Measurements from ENCODE around the gene WFIKKN1.

The WFIKKN1 gene

DNA sequence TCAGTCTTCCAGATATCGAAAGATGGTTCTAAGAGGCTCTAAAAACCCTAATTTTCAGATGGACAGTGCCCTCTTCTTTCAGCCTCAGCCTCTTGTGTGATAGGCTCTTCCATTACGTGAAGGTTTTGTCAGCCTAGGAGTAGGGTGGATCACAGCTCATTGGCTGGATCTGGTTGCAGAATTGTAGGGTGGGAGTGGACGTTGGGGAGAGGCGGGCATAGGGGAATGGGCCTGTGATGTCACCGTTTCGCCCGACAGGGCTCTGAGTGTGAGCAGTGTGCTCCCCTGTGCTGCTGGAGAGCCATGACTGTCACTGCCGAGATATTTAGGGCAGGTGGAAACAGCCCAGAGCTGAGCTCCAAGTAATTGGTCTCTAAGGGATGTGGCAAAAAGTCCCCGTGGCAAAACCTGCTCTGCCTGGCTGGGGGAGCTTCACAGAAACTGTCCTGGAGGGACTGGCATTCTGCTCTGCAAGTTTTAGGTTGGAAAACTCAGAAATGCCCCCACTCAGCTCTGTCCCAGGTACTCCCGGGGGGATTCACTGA lies 6.2 kb upstream of the WFIKKN1 start:
- TF ChIP-seq, protein P1, sequence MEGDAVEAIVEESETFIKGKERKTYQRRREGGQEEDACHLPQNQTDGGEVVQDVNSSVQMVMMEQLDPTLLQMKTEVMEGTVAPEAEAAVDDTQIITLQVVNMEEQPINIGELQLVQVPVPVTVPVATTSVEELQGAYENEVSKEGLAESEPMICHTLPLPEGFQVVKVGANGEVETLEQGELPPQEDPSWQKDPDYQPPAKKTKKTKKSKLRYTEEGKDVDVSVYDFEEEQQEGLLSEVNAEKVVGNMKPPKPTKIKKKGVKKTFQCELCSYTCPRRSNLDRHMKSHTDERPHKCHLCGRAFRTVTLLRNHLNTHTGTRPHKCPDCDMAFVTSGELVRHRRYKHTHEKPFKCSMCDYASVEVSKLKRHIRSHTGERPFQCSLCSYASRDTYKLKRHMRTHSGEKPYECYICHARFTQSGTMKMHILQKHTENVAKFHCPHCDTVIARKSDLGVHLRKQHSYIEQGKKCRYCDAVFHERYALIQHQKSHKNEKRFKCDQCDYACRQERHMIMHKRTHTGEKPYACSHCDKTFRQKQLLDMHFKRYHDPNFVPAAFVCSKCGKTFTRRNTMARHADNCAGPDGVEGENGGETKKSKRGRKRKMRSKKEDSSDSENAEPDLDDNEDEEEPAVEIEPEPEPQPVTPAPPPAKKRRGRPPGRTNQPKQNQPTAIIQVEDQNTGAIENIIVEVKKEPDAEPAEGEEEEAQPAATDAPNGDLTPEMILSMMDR (IDR thresholded peaks at IDR 0.05; ENCODE audit: low read depth, low read length): no peak
- no peak for DNase-seq (ENCODE audit: low read depth in 2 of 2)
- H3K4me3 ChIP-seq (replicated peaks in 1 of 2; ENCODE audit: low read depth in 2 of 2, low read length in 2 of 2): no peak overlapping the region

DNA sequence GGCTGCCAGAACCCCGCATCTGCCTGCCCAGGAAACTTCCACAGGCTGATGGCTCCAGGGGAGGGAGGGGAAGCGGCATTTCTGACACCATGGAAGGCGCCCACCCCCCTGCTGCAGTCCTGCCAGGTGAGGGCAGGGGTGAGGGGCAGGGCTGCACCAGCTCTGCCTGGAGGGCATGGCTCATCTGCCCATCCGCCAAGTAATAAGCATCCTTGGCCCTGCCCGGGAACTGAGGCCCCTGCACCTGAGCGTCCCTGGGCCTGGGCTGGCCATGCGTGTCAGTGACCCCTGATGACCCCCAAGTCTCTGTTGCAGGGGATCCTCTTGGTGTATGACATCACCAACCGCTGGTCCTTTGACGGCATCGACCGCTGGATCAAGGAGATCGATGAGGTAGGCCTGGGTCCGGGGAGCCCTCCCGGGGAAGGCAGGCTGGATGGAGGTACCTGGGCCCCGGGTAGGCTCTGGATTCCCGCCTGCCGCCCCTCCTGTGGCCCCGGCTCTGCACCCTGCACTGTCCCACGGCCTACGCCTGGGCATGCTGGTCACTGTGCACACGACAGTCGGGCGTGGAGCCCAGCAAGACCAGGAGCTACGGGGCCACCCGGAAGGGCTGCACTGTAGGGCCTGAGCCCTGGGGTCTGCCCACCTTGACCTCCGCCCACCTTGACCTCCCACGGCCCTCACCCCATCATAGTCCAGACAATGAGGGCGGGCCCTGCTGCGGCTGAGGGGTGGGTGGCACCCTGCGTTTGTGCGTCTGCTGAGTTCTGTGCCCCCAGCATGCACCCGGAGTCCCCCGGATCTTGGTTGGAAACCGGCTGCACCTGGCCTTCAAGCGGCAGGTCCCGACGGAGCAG lies 5.4 kb upstream of the WFIKKN1 start:
- H3K4me3 ChIP-seq (replicated peaks in 1 of 2; ENCODE audit: low read depth in 2 of 2, low read length in 2 of 2): no peak overlapping the region
- no peak for DNase-seq (ENCODE audit: low read depth in 2 of 2)
- TF ChIP-seq, protein P1 (IDR thresholded peaks at IDR 0.05; ENCODE audit: low read depth, low read length): no peak

DNA sequence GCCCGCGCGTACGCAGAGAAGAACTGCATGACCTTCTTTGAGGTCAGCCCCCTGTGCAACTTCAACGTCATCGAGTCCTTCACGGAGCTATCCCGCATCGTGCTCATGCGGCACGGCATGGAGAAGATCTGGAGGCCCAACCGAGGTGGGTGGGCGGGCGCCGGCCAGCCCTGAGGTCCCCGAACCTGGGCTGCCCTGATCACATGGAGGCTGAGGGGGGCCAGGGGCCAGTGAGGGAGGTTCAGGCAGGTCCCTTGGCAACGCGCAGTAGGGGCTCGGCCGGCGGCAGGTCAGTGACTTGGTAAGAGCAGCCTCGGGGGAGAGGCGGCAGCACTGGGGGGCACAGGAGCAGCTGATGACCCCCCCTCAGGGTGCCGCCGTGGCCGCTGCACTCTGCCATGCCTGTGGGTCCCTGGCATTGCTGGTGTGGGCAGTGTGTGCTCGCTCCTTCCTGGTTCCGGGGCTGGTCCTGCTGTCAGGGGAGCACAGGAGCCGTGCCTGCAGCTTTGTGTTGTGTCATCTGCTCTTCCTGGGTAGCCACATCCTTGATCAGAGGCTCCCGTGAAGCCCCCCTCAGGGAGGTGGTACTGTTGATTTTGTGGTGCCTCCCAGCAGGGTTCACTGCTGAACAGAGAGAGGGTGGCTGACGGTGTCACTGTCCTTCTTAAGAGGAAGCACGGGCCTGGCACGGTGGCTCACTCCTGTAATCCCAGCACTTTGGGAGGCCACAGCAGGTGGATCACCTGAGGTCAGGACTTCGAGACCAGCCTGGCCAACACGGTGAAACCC lies 4.6 kb upstream of the WFIKKN1 start:
- DNase-seq (ENCODE audit: low read depth in 2 of 2): no peak
- no peak overlapping the region for H3K4me3 ChIP-seq (replicated peaks in 1 of 2; ENCODE audit: low read depth in 2 of 2, low read length in 2 of 2)
- TF ChIP-seq, protein P1 (IDR thresholded peaks at IDR 0.05; ENCODE audit: low read depth, low read length): no peak

DNA sequence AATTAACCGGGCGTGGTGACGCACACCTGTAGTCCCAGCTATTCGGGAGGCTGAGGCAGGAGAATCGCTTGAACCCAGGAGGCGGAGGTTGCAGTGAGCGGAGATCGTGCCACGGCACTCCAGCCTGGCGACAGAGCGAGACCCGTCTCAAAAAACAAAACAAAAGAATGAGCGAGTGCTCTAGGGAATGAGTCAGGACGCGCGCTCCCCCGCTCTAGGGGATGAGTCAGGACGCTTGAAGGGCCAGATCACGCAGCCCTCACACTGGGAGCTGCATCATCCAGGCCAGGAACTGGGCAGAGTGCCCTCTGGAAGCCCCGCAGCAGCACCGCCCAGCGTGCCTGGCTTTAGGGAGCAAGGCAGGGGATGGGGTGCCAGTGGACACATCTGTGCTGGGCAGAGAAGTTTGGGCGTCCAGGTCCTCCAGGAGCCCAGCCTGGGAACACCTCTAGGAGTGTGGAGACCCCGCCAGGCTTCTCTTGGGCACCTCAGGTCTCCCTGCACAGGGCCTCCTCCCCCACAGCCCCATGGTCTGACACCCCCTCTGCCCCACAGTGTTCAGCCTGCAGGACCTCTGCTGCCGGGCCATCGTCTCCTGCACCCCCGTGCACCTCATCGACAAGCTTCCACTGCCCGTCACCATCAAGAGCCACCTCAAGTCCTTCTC lies 3.9 kb upstream of the WFIKKN1 start:
- peak; percentile 95 to 97 for DNase-seq (ENCODE audit: low read depth in 2 of 2)
- TF ChIP-seq, protein P1 (IDR thresholded peaks at IDR 0.05; ENCODE audit: low read depth, low read length): no peak
- H3K4me3 ChIP-seq (replicated peaks in 1 of 2; ENCODE audit: low read depth in 2 of 2, low read length in 2 of 2): no peak overlapping the region

DNA sequence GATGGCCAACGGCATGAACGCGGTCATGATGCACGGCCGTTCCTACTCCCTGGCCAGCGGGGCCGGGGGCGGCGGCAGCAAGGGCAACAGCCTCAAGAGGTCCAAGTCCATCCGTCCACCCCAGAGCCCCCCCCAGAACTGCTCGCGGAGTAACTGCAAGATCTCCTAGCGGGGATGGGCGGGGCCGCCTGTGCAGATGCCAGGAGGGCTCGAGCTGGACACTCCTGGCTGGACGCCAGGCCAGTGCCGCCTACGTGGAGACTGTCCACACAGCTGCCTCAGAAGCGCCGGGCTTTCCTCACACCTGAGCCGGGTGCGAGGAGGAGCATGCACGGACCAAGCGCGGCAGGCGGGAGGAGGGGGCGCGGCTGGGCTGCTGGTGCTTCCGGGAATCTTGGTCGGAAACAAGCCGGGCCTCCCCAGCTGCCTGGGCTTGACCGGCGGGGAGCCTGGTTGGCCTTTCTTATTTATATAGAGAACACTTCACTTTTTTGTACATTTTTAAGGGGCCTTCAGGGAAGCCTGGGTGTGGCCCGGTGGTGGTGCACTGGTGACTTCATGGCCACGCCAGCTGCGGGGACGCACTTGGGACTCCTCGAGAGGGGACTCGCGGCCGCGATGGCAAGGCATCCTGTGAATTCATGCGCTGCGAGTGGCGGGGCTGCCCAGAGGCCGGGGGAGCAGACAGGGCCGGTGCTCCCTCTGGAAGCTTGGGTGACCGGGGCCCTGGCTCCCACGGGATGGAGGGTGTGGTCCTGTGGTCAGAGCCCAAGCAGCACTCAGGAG lies 3.1 kb upstream of the WFIKKN1 start:
- peak in 1 of 2 donors; percentile 42 for DNase-seq (ENCODE audit: low read depth in 2 of 2)
- TF ChIP-seq, protein P1 (IDR thresholded peaks at IDR 0.05; ENCODE audit: low read depth, low read length): no peak

More for the DNA sequence above, 3.1 kb upstream of the WFIKKN1 start:
- H3K4me3 ChIP-seq (replicated peaks in 1 of 2; ENCODE audit: low read depth in 2 of 2, low read length in 2 of 2): no peak overlapping the region

Data from cardiac fibroblast (primary cell).